ENCODE data around the gene MTMR12.

MTMR12 gene, protein sequence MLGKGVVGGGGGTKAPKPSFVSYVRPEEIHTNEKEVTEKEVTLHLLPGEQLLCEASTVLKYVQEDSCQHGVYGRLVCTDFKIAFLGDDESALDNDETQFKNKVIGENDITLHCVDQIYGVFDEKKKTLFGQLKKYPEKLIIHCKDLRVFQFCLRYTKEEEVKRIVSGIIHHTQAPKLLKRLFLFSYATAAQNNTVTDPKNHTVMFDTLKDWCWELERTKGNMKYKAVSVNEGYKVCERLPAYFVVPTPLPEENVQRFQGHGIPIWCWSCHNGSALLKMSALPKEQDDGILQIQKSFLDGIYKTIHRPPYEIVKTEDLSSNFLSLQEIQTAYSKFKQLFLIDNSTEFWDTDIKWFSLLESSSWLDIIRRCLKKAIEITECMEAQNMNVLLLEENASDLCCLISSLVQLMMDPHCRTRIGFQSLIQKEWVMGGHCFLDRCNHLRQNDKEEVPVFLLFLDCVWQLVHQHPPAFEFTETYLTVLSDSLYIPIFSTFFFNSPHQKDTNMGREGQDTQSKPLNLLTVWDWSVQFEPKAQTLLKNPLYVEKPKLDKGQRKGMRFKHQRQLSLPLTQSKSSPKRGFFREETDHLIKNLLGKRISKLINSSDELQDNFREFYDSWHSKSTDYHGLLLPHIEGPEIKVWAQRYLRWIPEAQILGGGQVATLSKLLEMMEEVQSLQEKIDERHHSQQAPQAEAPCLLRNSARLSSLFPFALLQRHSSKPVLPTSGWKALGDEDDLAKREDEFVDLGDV

DNA sequence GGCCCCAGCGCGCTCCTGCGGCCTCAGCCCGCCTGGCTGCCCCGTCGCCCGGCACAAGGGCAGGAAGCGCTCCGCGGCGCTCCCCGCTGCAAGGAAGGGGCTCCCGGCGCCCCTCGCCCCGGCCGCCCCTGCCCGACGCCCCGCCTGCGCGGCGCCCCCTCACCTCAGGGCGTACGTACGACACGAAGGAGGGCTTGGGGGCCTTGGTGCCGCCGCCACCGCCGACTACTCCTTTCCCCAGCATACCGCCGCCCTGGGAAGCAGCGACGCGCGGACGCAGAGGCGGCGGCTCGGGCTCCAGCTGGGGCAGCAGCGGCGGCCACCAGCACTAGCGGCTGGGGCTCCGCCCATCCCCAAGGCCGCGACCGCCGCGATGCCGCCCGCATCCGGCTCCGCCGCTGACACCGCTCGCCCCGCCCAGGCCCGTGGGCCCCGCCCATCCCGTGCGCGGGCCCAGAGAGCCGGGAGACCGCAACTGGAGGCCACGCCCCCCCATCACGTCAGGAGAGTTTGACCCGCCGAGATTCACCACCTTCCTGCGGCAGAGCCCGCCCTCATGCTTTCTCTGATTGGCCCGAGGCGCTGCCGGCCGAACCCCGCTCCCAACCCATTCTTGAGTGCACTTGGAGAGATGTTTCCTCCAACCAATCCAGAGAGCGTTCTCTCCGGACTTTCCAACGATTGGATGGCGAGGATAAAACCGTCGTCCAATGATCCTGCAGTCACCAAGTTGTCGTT lies at the start of gene MTMR12:
Gene MTMR12, minus strand, starts transcription at position 345 of the 738 bp plus-strand sequence. Its CDS starts 101 bp downstream, at position 244.
- DNase-seq = peak; percentile 97

DNA sequence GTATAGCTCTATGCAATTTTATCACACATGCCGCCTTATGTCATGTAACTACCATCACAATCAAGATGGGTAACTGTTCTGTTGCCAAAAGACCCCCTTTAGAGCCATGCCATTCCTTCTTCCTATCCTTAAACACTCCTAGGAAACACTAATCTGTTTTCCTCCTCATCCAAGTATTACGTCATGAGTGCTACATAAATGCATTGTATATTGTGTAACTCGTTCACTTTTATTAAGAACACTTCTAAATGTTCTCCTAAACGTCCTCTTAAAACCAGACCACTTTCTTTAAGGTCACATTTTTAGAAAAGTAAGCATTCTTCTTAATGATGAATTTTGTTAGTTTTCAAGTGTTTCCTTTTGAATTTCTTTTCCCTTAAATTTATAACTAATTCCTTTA lies 49.8 kb upstream of the MTMR12 start:
- no peak for DNase-seq

DNA sequence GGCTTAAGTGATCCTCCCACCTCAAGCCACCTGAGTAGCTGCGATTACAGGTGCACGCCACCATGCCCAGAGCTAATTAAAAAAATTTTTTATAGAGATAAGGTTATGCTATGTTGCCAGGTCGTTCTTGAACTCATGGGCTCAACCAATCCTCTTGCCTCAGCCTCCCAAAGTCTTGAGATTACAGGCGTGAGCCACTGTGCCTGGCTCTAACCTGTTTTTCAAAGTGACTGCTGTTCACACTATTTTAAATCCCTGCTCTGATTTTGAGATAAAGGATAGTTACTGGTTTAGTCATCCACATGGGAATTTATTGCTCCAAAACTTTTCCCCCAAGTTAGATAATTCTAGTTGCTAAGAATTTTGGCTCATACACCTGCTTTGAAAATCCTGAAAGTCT lies 48.2 kb upstream of the MTMR12 start:
- DNase-seq = no peak

DNA sequence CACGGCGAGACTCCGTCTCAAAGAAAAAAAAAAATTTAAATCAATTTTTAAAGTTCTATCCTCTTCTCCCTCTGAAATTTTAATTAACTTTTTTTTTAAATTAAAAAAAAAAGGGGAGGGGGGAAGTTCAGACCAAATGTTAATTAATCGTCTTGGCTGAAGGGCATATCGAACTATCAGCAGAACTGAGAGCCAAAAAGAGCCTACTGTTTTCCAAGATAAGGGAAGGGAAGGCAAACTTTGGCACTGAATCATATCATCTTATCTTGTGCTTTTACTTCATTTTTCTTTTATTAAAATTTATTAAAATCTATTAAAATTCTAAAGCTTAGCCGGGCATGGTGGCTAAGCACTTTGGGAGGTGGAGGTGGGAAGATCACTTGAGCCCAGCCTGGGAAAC lies 45.9 kb upstream of the MTMR12 start:
- DNase-seq = no peak

- DNase-seq = no peak
Observed at GRCh38 chr5:32357658-32358057, 44.9 kb upstream of the MTMR12 start.

DNA sequence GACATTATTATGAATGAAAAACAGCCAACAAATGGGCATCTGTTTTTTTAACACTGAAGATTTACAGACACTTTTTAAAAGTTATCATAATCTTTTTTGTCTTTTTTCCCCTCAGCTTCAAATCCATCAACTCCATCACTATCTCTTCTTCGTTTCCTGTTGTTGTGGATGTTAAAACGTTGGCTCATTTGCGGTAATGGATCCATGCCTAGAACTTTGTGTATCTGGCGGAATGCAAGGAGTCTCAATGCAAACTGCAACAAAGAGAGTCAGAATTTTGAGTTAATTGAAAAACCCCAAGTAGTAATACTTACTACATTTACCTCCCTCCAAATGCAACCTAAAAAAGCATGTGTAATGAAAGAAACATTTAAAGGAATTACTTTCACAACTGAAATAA lies 42.9 kb upstream of the MTMR12 start:
- DNase-seq = no peak

- no peak for DNase-seq
Observed at GRCh38 chr5:32353420-32353819, 40.7 kb upstream of the MTMR12 start.

- no peak for DNase-seq
Observed at GRCh38 chr5:32352685-32353084, 39.9 kb upstream of the MTMR12 start.

- no peak for DNase-seq
Observed at GRCh38 chr5:32346869-32347268, 34.1 kb upstream of the MTMR12 start.

DNA sequence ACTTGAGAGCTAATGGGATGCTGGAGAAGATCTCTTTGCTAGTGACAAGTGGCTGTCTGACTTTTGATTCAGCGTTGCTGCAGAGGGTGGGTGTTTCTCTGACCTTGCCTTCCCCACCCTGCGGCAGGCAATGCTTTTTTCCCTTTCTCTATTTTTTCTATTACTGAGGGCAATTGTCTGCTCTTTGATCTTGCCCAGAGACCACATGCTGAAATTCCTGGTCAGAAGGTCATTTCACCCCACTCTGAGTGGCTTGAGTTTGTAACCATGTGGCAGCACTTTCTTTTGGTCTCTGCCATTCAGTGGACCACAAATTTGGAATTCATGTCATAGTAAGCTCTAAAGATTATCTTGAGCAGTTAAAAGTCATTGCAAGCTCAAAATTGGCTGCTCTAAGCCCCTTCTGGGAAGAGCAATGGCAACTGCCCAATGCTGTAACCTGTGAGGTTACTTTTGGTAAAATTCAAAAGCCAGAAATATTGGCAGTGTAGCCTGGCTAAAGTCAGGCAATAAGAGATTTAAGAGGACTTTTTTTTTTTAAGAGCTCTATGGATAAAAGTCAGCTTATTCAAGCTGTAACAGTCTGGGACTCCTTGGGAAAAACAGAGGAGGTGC lies 30.4 kb upstream of the MTMR12 start:
- no peak for DNase-seq

- DNase-seq = no peak
Observed at GRCh38 chr5:32342656-32343055, 29.9 kb upstream of the MTMR12 start.

GRCh38 chr5:32339878-32340277 lies 27.1 kb upstream of the MTMR12 start:
- DNase-seq = no peak

GRCh38 chr5:32339198-32339597 lies 26.5 kb upstream of the MTMR12 start:
- DNase-seq = no peak

DNA sequence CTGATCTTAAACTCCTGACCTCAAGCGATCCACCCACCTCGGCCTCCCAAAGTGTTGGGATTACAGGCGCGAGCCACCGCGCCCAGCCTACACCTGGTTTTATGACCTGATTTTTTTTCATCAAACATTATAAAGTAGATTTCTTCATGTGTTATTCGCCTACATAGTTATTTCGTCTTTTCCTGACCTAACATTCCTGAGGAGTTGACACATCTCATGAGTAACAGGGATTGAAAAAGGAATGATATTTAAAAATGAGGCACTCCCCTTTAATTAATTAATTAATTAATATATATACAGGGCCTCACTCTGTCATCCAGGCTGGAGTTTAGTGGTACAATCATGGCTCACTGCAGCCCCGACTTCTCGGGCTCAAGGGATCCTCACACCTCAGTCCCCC lies 20.2 kb upstream of the MTMR12 start:
- DNase-seq = no peak

DNA sequence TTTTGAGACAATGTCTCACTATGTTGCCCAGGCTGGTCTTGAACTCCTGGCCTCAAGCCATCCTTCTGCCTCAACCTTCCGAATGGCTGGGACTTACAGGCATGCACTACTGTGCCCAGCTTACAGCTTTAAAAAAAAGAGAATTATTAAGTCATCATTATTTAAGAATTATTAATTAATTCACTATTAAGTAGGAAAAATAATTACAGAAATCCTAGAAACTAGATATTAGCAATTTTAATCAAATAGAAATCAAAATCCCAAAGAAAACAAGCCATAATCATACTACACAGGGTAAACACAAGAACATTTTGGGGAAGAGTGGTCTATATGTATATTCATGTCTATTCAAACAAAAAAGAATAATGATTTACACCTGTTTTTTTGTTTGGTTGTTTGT lies 19.6 kb upstream of the MTMR12 start:
- no peak for DNase-seq

GRCh38 chr5:32331935-32332274 lies 19.2 kb upstream of the MTMR12 start:
- DNase-seq = no peak

GRCh38 chr5:32331217-32331934 lies 18.6 kb upstream of the MTMR12 start:
- DNase-seq = no peak

- DNase-seq = no peak
Observed at GRCh38 chr5:32330126-32330971, 17.6 kb upstream of the MTMR12 start.

DNA sequence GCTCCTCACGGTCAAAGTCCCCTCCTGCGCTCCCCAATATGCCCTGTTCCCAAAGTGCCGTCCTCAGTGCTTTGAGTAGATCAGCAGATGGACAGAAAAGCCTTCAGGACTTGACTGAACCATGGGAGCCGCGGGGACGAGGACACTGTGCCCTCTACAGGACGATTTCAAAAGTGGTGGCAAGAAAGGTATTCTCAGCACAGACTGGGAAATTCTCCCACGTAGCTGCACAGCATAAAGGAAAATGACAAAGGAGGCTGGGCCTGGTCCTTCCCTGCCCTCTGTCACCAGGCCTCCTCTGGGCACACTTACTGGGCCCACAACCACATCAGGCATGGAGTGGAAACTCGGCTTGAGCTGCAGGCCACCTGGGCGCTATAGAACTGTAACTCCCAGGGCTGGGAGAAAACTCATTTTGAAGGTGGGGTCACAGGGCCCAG lies 16.7 kb upstream of the MTMR12 start:
- no peak for DNase-seq

DNA sequence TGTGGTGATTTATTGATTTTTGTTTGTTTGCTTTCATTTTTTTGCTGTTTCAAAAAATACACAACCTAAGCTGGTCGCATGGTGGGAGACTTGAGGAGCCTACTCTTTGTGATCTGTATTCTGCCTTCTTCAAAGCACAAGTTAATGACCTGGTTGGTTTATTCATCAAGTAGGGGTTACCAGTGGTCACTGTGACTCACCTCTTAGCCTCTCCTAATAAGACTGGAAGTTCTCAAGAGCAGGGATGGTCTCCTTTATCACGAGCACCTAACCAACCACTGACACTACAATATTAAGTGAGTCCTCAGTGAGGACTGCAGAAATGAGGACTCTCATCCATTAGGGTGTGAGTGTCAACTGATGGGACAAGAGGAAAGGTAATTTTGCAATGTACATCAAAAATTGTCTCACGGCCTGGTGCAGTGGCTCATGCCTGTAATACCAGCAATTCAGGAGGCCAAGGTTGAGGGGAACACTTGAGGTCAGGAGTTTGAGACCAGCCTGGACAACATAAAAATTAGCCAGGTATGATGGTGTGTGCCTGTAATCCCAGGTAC lies 13.6 kb upstream of the MTMR12 start:
- no peak for DNase-seq

- DNase-seq = no peak
Observed at GRCh38 chr5:32325616-32326015, 12.9 kb upstream of the MTMR12 start.

All from NCI-H2107 (cell line).